ENCODE measurements around the gene DENND6B. TPM values are rescaled to one million over a fixed set of nuclear protein-coding genes. Genes with fewer than 3 reads are reported as not detected.

Gene DENND6B
- total RNA-seq, 1 donor from 2014 or later: 2.7 TPM

GRCh38 chr22:50309601-50309991 lies 17.2 kb downstream of the DENND6B start:
- Mint-ChIP-seq H3K9me3 (no peaks in the 10 kb centered on the region), H3K27me3 (ENCODE audit: low read depth) (peaks cover 10% of the 10 kb centered on the region), H3K36me3 (ENCODE audit: low read depth) (no peaks in the 10 kb centered on the region), H3K4me1 (ENCODE audit: low read depth) (peaks cover 14% of the 10 kb centered on the region), H3K4me3 (ENCODE audit: low read depth) (no peak overlapping the region), H3K27ac (no peak overlapping the region)
- DNase-seq (ENCODE audit: low spot score): no peak
- intact Hi-C loops (cut with micrococcal nuclease): loop anchor here (5.0 kb wide), 1 partner anchor 33 kb away; the partner anchor contains the start of gene PPP6R2

GRCh38 chr22:50308986-50309600 lies 17.7 kb downstream of the DENND6B start:
- H3K4me3 Mint-ChIP-seq (ENCODE audit: low read depth): peak overlapping the region; percentile 46
- peaks cover 11% of the 10 kb centered on the region for H3K27me3 Mint-ChIP-seq (ENCODE audit: low read depth)
- intact Hi-C loops (cut with micrococcal nuclease): loop anchor here (5.0 kb wide), 1 partner anchor 33 kb away; the partner anchor contains the start of gene PPP6R2
- no peaks in the 10 kb centered on the region for H3K9me3 Mint-ChIP-seq
- no peak for DNase-seq (ENCODE audit: low spot score)
- no peak overlapping the region for H3K27ac Mint-ChIP-seq
- peaks cover 10% of the 10 kb centered on the region for H3K4me1 Mint-ChIP-seq (ENCODE audit: low read depth)
- no peaks in the 10 kb centered on the region for H3K36me3 Mint-ChIP-seq (ENCODE audit: low read depth)

GRCh38 chr22:50308597-50308935 lies 18.2 kb downstream of the DENND6B start:
- Mint-ChIP-seq H3K36me3 (ENCODE audit: low read depth) (no peaks in the 10 kb centered on the region), H3K4me3 (ENCODE audit: low read depth) (peak overlapping the region; percentile 46), H3K27ac (no peak overlapping the region), H3K4me1 (ENCODE audit: low read depth) (peaks cover 6% of the 10 kb centered on the region), H3K27me3 (ENCODE audit: low read depth) (peaks cover 11% of the 10 kb centered on the region), H3K9me3 (no peaks in the 10 kb centered on the region)
- DNase-seq (ENCODE audit: low spot score): no peak
- intact Hi-C loops (cut with micrococcal nuclease): loop anchor here (5.0 kb wide), 1 partner anchor 34 kb away; the partner anchor contains the start of gene PPP6R2

- Mint-ChIP-seq H3K4me1 (ENCODE audit: low read depth) (peaks cover 6% of the 10 kb centered on the region), H3K36me3 (ENCODE audit: low read depth) (no peaks in the 10 kb centered on the region), H3K27ac (no peak overlapping the region), H3K4me3 (ENCODE audit: low read depth) (no peak overlapping the region), H3K9me3 (no peaks in the 10 kb centered on the region), H3K27me3 (ENCODE audit: low read depth) (peaks cover 11% of the 10 kb centered on the region)
- intact Hi-C loops (cut with micrococcal nuclease): loop anchor here (5.0 kb wide), 1 partner anchor 34 kb away; the partner anchor contains the start of gene PPP6R2
- no peak for DNase-seq (ENCODE audit: low spot score)
These were observed 18.8 kb downstream of the DENND6B start for GRCh38 chr22:50307890-50308596.

GRCh38 chr22:50306753-50307749 lies 19.8 kb downstream of the DENND6B start, which contains the start of gene PLXNB2:
Gene PLXNB2, minus strand, starts transcription at chr22:50307646. Its CDS starts 17,062 bp downstream, at chr22:50290584.
- no peak for DNase-seq (ENCODE audit: low spot score)
- peaks cover 6% of the 10 kb centered on the region for H3K4me1 Mint-ChIP-seq (ENCODE audit: low read depth)
- H3K4me3 Mint-ChIP-seq (ENCODE audit: low read depth): no peak within 1 kb of the TSS
- intact Hi-C loops (cut with micrococcal nuclease): loop anchor here (5.0 kb wide), 1 partner anchor 35 kb away; the partner anchor contains the start of gene PPP6R2
- H3K27ac Mint-ChIP-seq: no peak within 1 kb of the TSS
- no peaks in the 10 kb centered on the region for H3K36me3 Mint-ChIP-seq (ENCODE audit: low read depth)
- peaks cover 11% of the 10 kb centered on the region for H3K27me3 Mint-ChIP-seq (ENCODE audit: low read depth)
- no peaks in the 10 kb centered on the region for H3K9me3 Mint-ChIP-seq

- intact Hi-C loops (cut with micrococcal nuclease): loop anchor here (5.0 kb wide), 1 partner anchor 36 kb away; the partner anchor contains the start of gene PPP6R2
- Mint-ChIP-seq H3K36me3 (ENCODE audit: low read depth) (no peaks in the 10 kb centered on the region), H3K4me1 (ENCODE audit: low read depth) (peaks cover 6% of the 10 kb centered on the region), H3K27ac (peak overlapping the region; percentile 65), H3K4me3 (ENCODE audit: low read depth) (peak overlapping the region; percentile 60), H3K27me3 (ENCODE audit: low read depth) (peaks cover 11% of the 10 kb centered on the region), H3K9me3 (no peaks in the 10 kb centered on the region)
- DNase-seq (ENCODE audit: low spot score): no peak
These were observed 20.8 kb downstream of the DENND6B start for GRCh38 chr22:50305923-50306566.

GRCh38 chr22:50305393-50305922 lies 21.4 kb downstream of the DENND6B start:
- intact Hi-C loops (cut with micrococcal nuclease): loop anchor here (5.0 kb wide), 1 partner anchor 37 kb away; the partner anchor contains the start of gene PPP6R2
- peak overlapping the region; percentile 60 for H3K4me3 Mint-ChIP-seq (ENCODE audit: low read depth)

GRCh38 chr22:50304528-50305392 lies 22.1 kb downstream of the DENND6B start:
- H3K27me3 Mint-ChIP-seq (ENCODE audit: low read depth): peaks cover 11% of the 10 kb centered on the region
- no peak overlapping the region for H3K4me3 Mint-ChIP-seq (ENCODE audit: low read depth)
- DNase-seq (ENCODE audit: low spot score): no peak
- H3K27ac Mint-ChIP-seq: no peak overlapping the region
- peaks cover 6% of the 10 kb centered on the region for H3K4me1 Mint-ChIP-seq (ENCODE audit: low read depth)
- no peaks in the 10 kb centered on the region for H3K36me3 Mint-ChIP-seq (ENCODE audit: low read depth)
- intact Hi-C loops (cut with micrococcal nuclease): loop anchor here (5.0 kb wide), 1 partner anchor 38 kb away; the partner anchor contains the start of gene PPP6R2
- no peaks in the 10 kb centered on the region for H3K9me3 Mint-ChIP-seq

More at GRCh38 chr22:50305393-50305922, 21.4 kb downstream of the DENND6B start:
- Mint-ChIP-seq H3K9me3 (no peaks in the 10 kb centered on the region), H3K27ac (no peak overlapping the region), H3K36me3 (ENCODE audit: low read depth) (no peaks in the 10 kb centered on the region), H3K27me3 (ENCODE audit: low read depth) (peaks cover 11% of the 10 kb centered on the region), H3K4me1 (ENCODE audit: low read depth) (peaks cover 6% of the 10 kb centered on the region)
- DNase-seq (ENCODE audit: low spot score): no peak

- Mint-ChIP-seq H3K4me1 (ENCODE audit: low read depth) (peaks cover 6% of the 10 kb centered on the region), H3K9me3 (no peaks in the 10 kb centered on the region), H3K27ac (no peak overlapping the region), H3K4me3 (ENCODE audit: low read depth) (no peak overlapping the region), H3K27me3 (ENCODE audit: low read depth) (peaks cover 11% of the 10 kb centered on the region), H3K36me3 (ENCODE audit: low read depth) (no peaks in the 10 kb centered on the region)
- intact Hi-C loops (cut with micrococcal nuclease): no loop called here
- DNase-seq (ENCODE audit: low spot score): no peak
These were observed 22.8 kb downstream of the DENND6B start for GRCh38 chr22:50303848-50304527.

- intact Hi-C loops (cut with micrococcal nuclease): no loop called here
- Mint-ChIP-seq H3K4me1 (ENCODE audit: low read depth) (peaks cover 4% of the 10 kb centered on the region), H3K36me3 (ENCODE audit: low read depth) (no peaks in the 10 kb centered on the region), H3K27ac (no peak overlapping the region), H3K4me3 (ENCODE audit: low read depth) (no peak overlapping the region), H3K9me3 (no peaks in the 10 kb centered on the region), H3K27me3 (ENCODE audit: low read depth) (peaks cover 10% of the 10 kb centered on the region)
- DNase-seq (ENCODE audit: low spot score): no peak
These were observed 23.3 kb downstream of the DENND6B start for GRCh38 chr22:50303515-50303847.

GRCh38 chr22:50302564-50302963 lies 24.2 kb downstream of the DENND6B start:
- no peaks in the 10 kb centered on the region for H3K9me3 Mint-ChIP-seq
- H3K36me3 Mint-ChIP-seq (ENCODE audit: low read depth): no peaks in the 10 kb centered on the region
- peaks cover 10% of the 10 kb centered on the region for H3K27me3 Mint-ChIP-seq (ENCODE audit: low read depth)
- no peak for DNase-seq (ENCODE audit: low spot score)
- intact Hi-C loops (cut with micrococcal nuclease): no loop called here
- no peak overlapping the region for H3K27ac Mint-ChIP-seq
- H3K4me1 Mint-ChIP-seq (ENCODE audit: low read depth): peaks cover 4% of the 10 kb centered on the region
- no peak overlapping the region for H3K4me3 Mint-ChIP-seq (ENCODE audit: low read depth)

Data from activated T-helper 2 cell treated with anti-CD3 and anti-CD28 coated beads, Interferon-gamma antibody, Interleukin-2, Interleukin-4, amounts not matched to agents 10 μg/mL and 5 μg/mL and 100 μg/mL, durations not matched to agents 14 hours and 24 hours and 36 hours (primary cell).